ENCODE data around the gene PREX1.

The PREX1 gene

DNA sequence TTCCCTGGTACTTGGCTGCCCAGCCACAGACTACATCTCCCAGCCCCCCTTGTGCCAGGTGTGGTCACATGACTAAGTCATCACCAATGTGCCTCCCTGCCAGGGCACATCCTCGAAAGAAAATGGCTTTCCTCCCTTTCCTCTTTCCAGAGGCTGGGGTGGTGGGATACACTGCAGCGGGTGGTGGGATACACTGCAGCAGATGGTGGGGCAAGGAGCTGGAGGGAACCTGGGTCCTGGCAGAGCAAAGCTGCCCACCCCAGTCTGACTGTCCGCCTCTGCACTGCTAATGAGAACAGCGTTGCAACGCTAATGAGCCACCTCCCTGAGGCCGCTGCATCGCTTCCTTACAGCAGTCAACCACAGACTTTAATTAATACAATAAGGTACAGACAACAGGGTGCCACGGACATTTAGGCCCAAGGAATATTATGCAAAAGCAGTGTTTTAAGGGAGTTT, 125.3 kb downstream of the PREX1 start:
- DNase-seq (ENCODE audit: low read depth in 3 of 3): no peak

DNA sequence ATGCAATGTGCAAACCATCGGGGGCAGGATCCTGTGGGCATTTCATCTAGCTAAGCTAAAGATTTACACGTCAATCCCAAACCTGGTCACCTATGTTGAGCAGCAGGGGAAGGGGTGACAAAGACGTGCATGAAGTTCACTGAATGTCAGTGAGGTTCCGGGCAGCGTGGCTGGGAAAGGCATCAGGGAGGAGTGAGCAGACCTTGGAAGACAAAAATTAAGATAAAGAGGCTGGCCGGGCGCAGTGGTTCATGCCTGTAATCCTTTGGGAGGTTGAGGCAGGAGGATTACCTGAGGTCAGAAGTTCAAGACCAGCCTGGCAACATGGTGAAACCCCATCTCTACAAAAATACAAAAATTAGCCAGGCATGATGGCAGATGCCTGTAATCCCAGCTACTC, 126.1 kb downstream of the PREX1 start:
- no peak for DNase-seq (ENCODE audit: low read depth in 3 of 3)

- DNase-seq (ENCODE audit: low read depth in 3 of 3): no peak
These were observed 129.1 kb downstream of the PREX1 start for GRCh38 chr20:48698507-48699267.

DNA sequence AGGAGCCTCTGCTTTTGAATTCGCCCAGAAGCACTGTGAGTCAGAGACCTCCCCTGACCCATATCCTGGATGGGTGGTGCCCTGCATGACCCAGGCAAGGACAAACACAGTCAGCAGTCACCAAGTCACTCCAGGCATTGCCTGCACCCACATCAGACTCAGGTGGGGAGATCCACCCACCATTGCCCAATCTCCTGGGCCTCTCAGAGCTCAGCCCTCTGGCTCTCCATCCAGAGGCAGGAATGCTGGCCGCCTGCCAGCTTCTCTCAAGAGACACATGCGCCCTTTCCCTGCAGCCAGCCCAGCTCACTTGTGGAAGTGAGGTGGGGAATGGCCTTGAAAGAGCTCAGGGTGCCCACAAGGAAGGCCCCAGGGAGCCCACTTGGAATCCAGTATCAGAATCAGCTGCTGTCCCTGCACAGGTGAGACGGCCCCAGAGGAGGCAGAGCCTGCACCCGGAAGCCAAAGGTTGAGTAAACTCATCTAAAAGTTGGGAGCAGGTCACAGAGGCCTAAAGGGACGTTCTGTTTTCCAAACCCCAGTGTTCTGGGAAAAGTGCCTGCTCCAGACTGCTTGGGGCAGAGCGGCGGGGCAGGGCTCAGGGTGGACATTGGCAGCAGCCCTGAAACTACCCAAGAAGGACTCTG, 129.8 kb downstream of the PREX1 start:
- DNase-seq (ENCODE audit: low read depth in 3 of 3): no peak

GRCh38 chr20:48696671-48697070, 131.1 kb downstream of the PREX1 start:
- no peak for DNase-seq (ENCODE audit: low read depth in 3 of 3)

DNA sequence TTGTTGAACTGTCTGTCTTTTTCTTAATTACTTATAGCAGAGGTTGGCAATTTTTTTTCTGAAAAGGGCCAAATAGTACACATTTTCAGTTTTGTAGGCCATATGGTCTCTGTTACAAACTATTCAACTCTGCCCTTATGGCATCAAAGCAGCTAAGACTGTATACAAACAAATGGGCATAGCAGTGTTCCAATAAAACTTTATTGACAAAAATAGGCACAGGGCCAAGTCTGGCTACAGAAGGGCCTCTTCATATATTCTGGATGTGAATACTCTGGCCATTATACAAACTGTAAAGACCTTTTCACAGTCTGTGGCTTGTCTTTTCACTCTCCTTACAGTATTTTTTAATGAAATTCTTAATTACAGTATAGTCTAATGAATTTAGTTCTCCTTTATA, 132.1 kb downstream of the PREX1 start:
- DNase-seq (ENCODE audit: low read depth in 3 of 3): no peak

GRCh38 chr20:48695255-48695654, 132.5 kb downstream of the PREX1 start:
- no peak for DNase-seq (ENCODE audit: low read depth in 3 of 3)

DNA sequence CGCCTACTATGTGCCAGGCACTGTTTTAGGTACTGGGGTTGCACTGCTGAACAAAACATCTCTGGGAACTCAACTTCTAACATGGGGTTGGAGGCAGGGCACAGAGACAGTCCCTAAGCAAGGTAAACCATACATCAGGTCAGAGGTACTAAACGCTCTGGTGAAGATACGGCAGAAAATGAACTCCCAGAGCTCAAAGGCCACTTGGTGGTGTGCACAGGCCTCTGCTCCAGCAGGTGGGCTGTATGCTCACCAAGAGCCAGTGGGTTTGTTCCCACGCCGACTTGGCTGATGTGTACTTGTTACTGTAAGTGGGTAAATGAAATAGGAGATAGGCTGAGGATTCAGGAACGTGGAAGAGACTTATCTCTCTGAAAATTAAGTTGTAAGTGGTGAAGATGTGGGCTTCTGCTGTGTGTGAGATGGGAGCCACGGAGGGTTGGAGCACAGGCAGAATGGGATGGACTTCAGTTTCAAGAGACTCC, 133.4 kb downstream of the PREX1 start:
- no peak for DNase-seq (ENCODE audit: low read depth in 3 of 3)

DNA sequence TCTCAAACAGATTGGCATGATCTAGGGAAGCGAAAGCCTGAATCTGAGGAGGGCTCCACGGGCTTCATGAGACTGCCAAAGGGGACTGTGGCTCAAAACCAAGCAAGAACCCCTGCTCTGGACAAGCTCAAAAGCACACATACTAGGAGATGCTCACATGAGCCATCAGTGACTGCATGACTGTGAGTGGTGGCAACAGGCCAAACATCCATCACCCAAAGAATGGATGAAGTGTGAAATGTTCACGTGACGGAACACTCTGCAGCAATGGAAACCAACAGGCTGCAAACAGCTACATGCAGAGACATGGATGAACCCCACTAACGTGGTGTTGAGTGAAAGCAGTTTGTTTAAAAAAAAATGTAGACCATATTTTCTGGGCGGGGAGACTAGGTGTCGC, 136.3 kb downstream of the PREX1 start:
- DNase-seq (ENCODE audit: low read depth in 3 of 3): no peak

DNA sequence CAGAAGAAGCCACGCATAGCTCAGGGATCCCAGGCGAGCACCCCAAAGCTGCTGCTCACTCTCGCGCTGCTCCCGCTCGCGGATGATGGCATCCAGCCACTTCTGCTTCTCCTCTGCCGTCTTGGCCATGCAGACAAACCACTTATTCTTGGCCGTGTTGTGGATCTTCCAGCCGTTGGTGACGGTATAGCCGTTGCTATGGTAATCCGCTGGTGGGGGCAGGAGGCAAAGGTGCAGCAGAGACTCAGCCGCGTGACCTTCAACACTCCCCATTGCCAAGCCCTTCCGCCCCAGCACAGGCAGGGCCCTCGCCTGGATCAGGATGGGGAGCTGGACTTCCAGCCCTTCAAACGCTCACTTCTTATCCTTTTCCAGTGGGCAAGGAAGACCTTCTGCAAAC, 136.9 kb downstream of the PREX1 start:
- DNase-seq (ENCODE audit: low read depth in 3 of 3): no peak

GRCh38 chr20:48689874-48690571, 137.8 kb downstream of the PREX1 start:
- no peak for DNase-seq (ENCODE audit: low read depth in 3 of 3)

- DNase-seq (ENCODE audit: low read depth in 3 of 3): no peak
These were observed 138.4 kb downstream of the PREX1 start for GRCh38 chr20:48689388-48689787.

DNA sequence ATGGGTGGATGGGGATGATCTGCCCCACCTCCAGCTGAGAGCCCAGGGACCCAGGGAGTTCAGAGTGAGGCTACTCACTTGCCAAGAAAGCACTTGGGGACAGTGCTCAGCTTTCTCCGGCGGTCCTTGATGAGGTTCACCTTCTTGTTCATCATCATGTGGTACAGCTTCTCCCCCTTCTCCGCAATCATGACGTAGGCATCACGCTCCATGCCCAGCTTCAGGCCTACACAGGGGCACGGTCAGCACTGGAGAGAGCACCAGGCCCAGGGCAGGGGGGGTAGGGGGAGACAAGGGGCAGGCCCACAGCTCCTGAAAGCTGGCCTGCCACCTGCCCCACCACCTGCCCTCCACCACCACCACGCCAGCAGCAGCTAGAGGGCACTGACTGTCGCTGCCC, 139.2 kb downstream of the PREX1 start:
- no peak for DNase-seq (ENCODE audit: low read depth in 3 of 3)

DNA sequence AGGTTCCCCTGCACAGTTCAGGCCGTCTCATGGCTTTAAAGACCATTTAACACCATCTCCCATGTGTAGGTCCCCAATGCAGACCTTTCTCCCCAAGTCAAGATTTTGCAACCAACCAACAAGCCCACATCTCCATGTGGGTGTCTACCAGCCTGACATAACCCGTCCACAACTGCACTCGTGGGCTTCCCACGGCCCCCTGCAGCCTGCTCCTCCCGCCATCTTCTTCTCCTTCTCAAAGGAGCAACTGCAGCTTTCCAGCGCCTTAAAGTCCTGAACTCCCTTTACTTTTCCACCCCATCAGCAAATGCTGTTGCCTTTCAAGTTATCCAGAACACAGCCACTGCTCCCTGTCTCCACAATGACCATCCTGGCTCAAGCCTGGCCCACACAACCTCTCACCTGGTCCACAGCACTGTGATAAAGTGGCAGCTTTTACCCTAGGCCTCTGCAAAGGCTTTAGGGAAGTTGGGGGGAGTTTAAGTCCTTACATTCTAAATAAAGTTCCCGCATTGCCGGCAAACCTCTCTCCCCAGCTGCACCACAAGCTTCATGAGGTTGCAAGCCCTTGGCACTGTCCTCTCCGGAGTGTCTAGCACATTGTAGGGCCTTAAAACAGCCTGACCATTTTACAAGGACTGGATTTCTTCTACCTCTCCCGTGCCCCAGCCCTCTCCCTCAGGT, 140.5 kb downstream of the PREX1 start:
- no peak for DNase-seq (ENCODE audit: low read depth in 3 of 3)

DNA sequence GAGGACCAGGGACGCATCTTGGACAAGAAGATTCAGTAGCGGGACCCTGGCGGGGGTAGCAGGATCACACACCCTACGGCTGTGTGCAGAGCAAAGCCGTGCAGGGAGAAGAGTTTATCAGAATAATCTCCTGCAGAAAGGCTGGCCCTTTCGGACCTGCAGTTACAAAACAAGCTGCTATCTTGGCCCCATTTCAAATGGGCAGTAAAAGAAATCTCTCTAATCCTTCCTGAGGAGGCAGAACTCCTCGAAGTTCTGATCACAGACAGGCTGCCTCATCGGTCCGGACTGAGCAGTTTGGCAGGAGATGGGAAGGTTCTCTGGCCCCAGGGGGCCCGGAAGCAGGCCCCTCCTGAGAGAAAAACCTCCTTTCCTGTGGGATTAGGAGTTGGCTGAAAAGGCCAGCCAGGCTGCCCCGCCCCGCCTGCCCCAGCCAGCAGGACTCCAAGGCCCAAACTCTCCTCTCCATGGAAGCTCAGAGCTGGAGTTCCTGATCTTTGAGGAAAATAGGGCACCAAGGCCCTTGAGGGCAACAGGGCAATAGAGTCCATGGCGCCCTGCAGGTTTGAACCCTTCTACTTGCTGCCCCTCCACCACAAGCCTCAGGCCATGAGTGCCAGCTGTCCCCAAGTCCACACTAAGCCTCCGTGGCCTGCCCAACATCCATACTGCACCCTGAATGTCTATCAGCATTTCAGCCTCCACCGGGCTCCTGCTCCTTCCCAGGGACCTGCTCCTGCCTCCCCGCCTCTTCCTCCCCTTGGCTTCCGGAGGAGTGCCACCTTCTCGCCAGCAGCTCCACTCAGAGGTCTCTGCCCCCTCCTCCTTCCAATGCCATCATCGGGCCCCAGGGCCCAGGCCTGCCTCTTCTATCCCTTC, 141.3 kb downstream of the PREX1 start:
- DNase-seq (ENCODE audit: low read depth in 3 of 3): no peak

- no peak for DNase-seq (ENCODE audit: low read depth in 3 of 3)
These were observed 142.5 kb downstream of the PREX1 start for GRCh38 chr20:48685300-48685699.

DNA sequence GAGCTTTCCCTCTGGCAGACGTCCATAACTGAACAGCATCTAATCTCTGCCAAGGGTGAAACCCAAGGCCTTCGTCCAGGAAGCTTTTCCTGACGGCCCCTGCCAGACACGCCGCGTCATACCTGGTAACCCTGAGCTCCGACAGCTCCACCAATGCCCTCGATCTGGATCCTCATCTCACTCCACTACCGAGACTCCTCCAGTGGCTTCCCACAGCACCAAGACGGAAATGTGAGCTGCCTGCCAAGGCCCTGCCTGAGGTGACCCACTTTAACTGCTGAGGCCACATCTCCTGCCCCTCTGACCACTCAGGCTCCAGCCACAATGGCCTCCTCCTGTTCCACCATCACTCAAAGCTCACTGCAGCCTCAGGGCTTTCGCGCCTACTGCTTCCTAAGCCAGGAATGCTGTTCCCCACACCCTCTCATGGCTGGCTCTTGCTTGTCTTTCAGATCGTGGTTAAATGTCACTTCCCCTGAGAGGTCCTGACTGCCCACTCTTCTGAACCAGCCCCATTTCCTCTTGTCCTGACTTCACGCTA, 143.2 kb downstream of the PREX1 start:
- no peak for DNase-seq (ENCODE audit: low read depth in 3 of 3)

DNA sequence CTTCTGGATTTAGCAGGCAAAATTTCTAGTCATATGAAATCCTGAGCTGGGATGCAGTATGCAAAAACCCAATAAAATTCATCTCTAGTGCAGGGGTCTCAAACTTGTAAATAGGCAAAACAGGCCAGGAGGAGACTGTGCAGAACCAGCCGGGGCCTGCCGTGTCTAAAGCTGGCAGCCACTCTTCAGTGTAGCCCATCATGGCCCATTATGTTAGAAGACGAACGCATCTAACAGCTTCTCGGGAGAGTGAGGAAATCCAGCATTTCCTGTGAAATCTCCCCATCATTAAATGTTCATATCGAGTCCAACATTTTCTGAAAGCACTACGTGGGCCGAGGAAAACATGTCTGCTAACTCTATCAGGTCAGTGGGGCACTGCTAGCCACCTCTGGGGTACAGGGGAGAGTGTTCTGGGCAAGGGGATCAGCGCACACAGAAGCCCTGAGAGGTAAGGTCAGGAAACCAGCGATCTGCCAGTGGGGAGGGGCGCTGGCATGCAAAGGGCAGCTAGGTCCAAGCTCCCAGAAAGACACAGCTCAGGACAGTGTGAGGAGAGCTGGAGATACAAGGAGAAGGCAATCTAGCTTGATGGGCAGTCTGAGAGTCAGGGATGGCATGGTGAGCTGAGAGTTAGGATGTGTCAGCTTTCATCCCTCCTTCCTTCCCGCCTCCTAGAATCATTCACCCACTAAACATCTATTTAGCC, 144.2 kb downstream of the PREX1 start:
- DNase-seq (ENCODE audit: low read depth in 3 of 3): no peak

- no peak for DNase-seq (ENCODE audit: low read depth in 3 of 3)
These were observed 145.1 kb downstream of the PREX1 start for GRCh38 chr20:48682529-48683363.

Data from stimulated activated CD4-positive, alpha-beta T cell treated with anti-CD3 and anti-CD28 coated beads, TNF-alpha, amount 100 ng/mL, for 48 hours (primary cell).